ENCODE data around the gene RASL10B.

RASL10B gene

GRCh38 chr17:35716897-35717465, 14.5 kb upstream of the RASL10B start:
- no peak overlapping the region for H3K4me3 ChIP-seq (ENCODE audit: low read depth, low read length)
- TF ChIP-seq CTCF (IDR thresholded peaks at IDR 0.05; ENCODE audit: low read depth, low read length), result no peak

- no peak overlapping the region for H3K4me3 ChIP-seq (ENCODE audit: low read depth, low read length)
- TF ChIP-seq CTCF (IDR thresholded peaks at IDR 0.05; ENCODE audit: low read depth, low read length), result no peak
Observed at GRCh38 chr17:35717475-35717874, 14.0 kb upstream of the RASL10B start.

GRCh38 chr17:35723735-35724134, 7.7 kb upstream of the RASL10B start:
- H3K4me3 ChIP-seq (ENCODE audit: low read depth, low read length), result no peak overlapping the region
- TF ChIP-seq CTCF (IDR thresholded peaks at IDR 0.05; ENCODE audit: low read depth, low read length), result no peak

GRCh38 chr17:35725058-35725457, 6.4 kb upstream of the RASL10B start:
- TF ChIP-seq CTCF (IDR thresholded peaks at IDR 0.05; ENCODE audit: low read depth, low read length), result no peak
- H3K4me3 ChIP-seq (ENCODE audit: low read depth, low read length), result no peak overlapping the region

- no peak for TF ChIP-seq CTCF (IDR thresholded peaks at IDR 0.05; ENCODE audit: low read depth, low read length)
- no peak overlapping the region for H3K4me3 ChIP-seq (ENCODE audit: low read depth, low read length)
Observed at GRCh38 chr17:35725802-35726126, 5.7 kb upstream of the RASL10B start.

- no peak for TF ChIP-seq CTCF (IDR thresholded peaks at IDR 0.05; ENCODE audit: low read depth, low read length)
- no peak overlapping the region for H3K4me3 ChIP-seq (ENCODE audit: low read depth, low read length)
Observed at GRCh38 chr17:35726127-35726952, 5.1 kb upstream of the RASL10B start.

- H3K4me3 ChIP-seq (ENCODE audit: low read depth, low read length), result no peak overlapping the region
Observed at GRCh38 chr17:35726953-35727460, 4.4 kb upstream of the RASL10B start.

More at GRCh38 chr17:35726953-35727460, 4.4 kb upstream of the RASL10B start:
- TF ChIP-seq CTCF (IDR thresholded peaks at IDR 0.05; ENCODE audit: low read depth, low read length), result no peak

All from WI38 (cell line).